K562 (cell line): ENCODE data around the gene RABIF. TPM values are rescaled to one million over a fixed set of nuclear protein-coding genes. Genes with fewer than 3 reads are reported as not detected.

ENCODE experiments used
- ATAC-seq: fragments of 200-7000 bp; cut with Tn5 transposase; 3 replicates; pipeline ENCODE4 v1.9.1; 2020; ENCODE audit warnings: moderate library complexity
- BruUV-seq: library from RNA; stranded (reverse); fragments of 400-500 nt; replicated peaks from 2 replicates; lab custom pipeline; 2021; lab: Mats Ljungman, UMichigan
- CTCF ChIA-PET: fragments of 300-600 bp; formaldehyde crosslinking; extraction: SDS; loops from one replicate; lab custom pipeline; 2021; ENCODE audit warnings: low intra/inter-chr PET ratio; lab: Yijun Ruan, JAX
- POLR2A ChIA-PET: fragments of 300-600, 350-650 bp; sonication (Branson Sonifier 250); formaldehyde crosslinking; extraction: SDS; loops from one replicate; lab custom pipeline; 2021; ENCODE audit warnings: antibody characterized with exemption, inconsistent platforms; lab: Yijun Ruan, JAX
- DNase-seq, 4 experiments: peaks; one replicate each; pipeline versions ENCODE4 v3.0.0 to v3.0.0-alpha.2; 2011 to 2018; ENCODE audit warnings: low spot score in 3 of 4, mixed read lengths in 3 of 4; ENCODE audit errors: extremely low read depth in 1 of 4
- FAIRE-seq: peaks from 2 replicates; lab custom pipeline; 2011; peaks lifted over from hg19 to GRCh38; lab: Jason Lieb, UNC
- H2AFZ ChIP-seq: 2 replicates; pipeline ENCODE4 v1.6.0; 2011; ENCODE audit warnings: low read depth, low read length, control low read depth, inconsistent platforms
- H3K27ac ChIP-seq: fragments of 200-600 bp; 3 replicates; pipeline ENCODE4 v1.8.0; 2011; ENCODE audit warnings: low read depth, mild to moderate bottlenecking, control low read depth, inconsistent platforms, low read length, moderate library complexity, mixed read lengths; ENCODE audit errors: extremely low read depth
- H3K27me3 ChIP-seq, 2 experiments: fragments of 300-600 bp in 1 of 2; 2 replicates in 1 of 2; 3 replicates in 1 of 2; pipeline versions ENCODE4 v1.6.0 to v1.8.0; 2011; ENCODE audit warnings: inconsistent platforms in 2 of 2, low read length in 2 of 2, mild to moderate bottlenecking in 1 of 2, mixed read lengths in 1 of 2, moderate library complexity in 1 of 2; ENCODE audit not compliant: control insufficient read depth in 2 of 2, insufficient read depth in 2 of 2
- H3K36me3 ChIP-seq: fragments of 300-600 bp; 3 replicates; pipeline ENCODE4 v1.8.0; 2011; ENCODE audit warnings: mild to moderate bottlenecking, low read length, inconsistent platforms; ENCODE audit not compliant: control insufficient read depth, insufficient read depth
- H3K4me1 ChIP-seq, 2 experiments: fragments of 200-600 bp in 1 of 2; replicated peaks in 1 of 2; 2 replicates in 1 of 2; 3 replicates in 1 of 2; pipeline versions ENCODE4 v1.5.1 to v1.8.0; 2011; ENCODE audit warnings: inconsistent platforms in 2 of 2, low read length in 2 of 2, mild to moderate bottlenecking in 1 of 2, mixed read lengths in 1 of 2, moderate library complexity in 1 of 2; ENCODE audit not compliant: control insufficient read depth in 2 of 2, insufficient read depth in 2 of 2
- H3K4me2 ChIP-seq: 2 replicates; pipeline ENCODE4 v1.6.1; 2011; ENCODE audit warnings: low read length, control low read depth, inconsistent platforms, mixed read lengths; ENCODE audit not compliant: insufficient read depth
- H3K4me3 ChIP-seq: fragments of 200-600 bp; sonication (generic), shearing (Covaris generic); 2 replicates; pipeline ENCODE4 v1.5.1; 2016; ENCODE audit warnings: control low read depth, inconsistent platforms
- H3K79me2 ChIP-seq: fragments of 200-600 bp; 3 replicates; pipeline ENCODE4 v1.8.0; 2011; ENCODE audit warnings: low read length, inconsistent platforms; ENCODE audit not compliant: control insufficient read depth, insufficient read depth
- H3K9ac ChIP-seq, 2 experiments: 2 replicates each; pipeline versions ENCODE4 v1.6.0 to v1.6.1; 2011; ENCODE audit warnings: low read depth in 2 of 2, low read length in 2 of 2, control low read depth in 1 of 2, inconsistent platforms in 1 of 2, mild to moderate bottlenecking in 1 of 2, mixed read lengths in 1 of 2; ENCODE audit not compliant: insufficient read depth in 1 of 2
- H3K9me1 ChIP-seq: one replicate; pipeline ENCODE4 v1.6.0; 2011; ENCODE audit warnings: inconsistent platforms, mild to moderate bottlenecking, low read length, moderate library complexity; ENCODE audit not compliant: control insufficient read depth, insufficient read depth
- H3K9me3 ChIP-seq: replicated peaks from 2 replicates; pipeline ENCODE4 v1.5.1; 2011; ENCODE audit warnings: low read depth, low read length, inconsistent platforms; ENCODE audit not compliant: control insufficient read depth, insufficient read depth
- H4K20me1 ChIP-seq: replicated peaks from 2 replicates; pipeline ENCODE4 v1.6.1; 2011; ENCODE audit warnings: low read length, inconsistent platforms, mixed read lengths; ENCODE audit not compliant: control insufficient read depth, insufficient read depth
- ATF1 ChIP-seq, 2 experiments: fragments of 450-650 bp in 1 of 2; IDR thresholded peaks; 2 replicates each; pipeline ENCODE4 v1.6.1; 2016; ENCODE audit warnings: missing compliant biosample characterization in 1 of 2, missing genetic modification characterization in 1 of 2
- MAFK ChIP-seq: IDR thresholded peaks from 2 replicates; pipeline ENCODE4 v1.6.1; 2011; ENCODE audit warnings: low read length, improper control_type of control experiment
- MTA1 ChIP-seq: fragments of 450-650 bp; IDR thresholded peaks from 2 replicates; pipeline ENCODE4 v1.6.1; 2017; ENCODE audit warnings: borderline replicate concordance
- MTF1 ChIP-seq: fragments of 250-450 bp; sonication (Bioruptor Pico); IDR thresholded peaks from 2 replicates; pipeline ENCODE4 v1.9.0; 2021; ENCODE audit warnings: moderate library complexity, mild to moderate bottlenecking, inconsistent platforms, borderline replicate concordance
- SMARCE1 ChIP-seq: fragments of 450-650 bp; IDR thresholded peaks from 2 replicates; pipeline ENCODE4 v1.7.1; 2016; ENCODE audit warnings: mild to moderate bottlenecking
- SRF ChIP-seq, 2 experiments: fragments of 250-450, 450-650 bp in 1 of 2; sonication (Bioruptor Pico) in 1 of 2; sonication (generic) in 1 of 2; formaldehyde crosslinking; IDR thresholded peaks; 2 replicates each; pipeline versions ENCODE4 v1.5.0 to v1.5.1; 2020 to 2022; ENCODE audit warnings: mild to moderate bottlenecking in 1 of 2, missing genetic modification reagents in 1 of 2
- TAL1 ChIP-seq: fragments of 450-650 bp; IDR thresholded peaks from 2 replicates; pipeline ENCODE4 v1.6.1; 2016; ENCODE audit warnings: mild to moderate bottlenecking
- TBL1XR1 ChIP-seq, 2 experiments: IDR thresholded peaks; 2 replicates each; pipeline ENCODE4 v1.6.1; 2012; ENCODE audit warnings: improper control_type of control experiment in 2 of 2, low read length in 2 of 2, mild to moderate bottlenecking in 1 of 2
- ZKSCAN3 ChIP-seq: fragments of 250-450 bp; sonication (Bioruptor Pico); IDR thresholded peaks from 2 replicates; pipeline ENCODE4 v1.4.0; 2020
- ZMIZ1 ChIP-seq, 2 experiments: fragments of 150-350 bp in 1 of 2; IDR thresholded peaks; 2 replicates each; pipeline ENCODE4 v1.6.1; 2012 to 2016; ENCODE audit warnings: low read depth in 2 of 2, low read length in 2 of 2, mild to moderate bottlenecking in 1 of 2, moderate library complexity in 1 of 2
- ZNF232 ChIP-seq: sonication (generic); formaldehyde crosslinking; IDR thresholded peaks from 2 replicates; pipeline ENCODE4 v1.8.0; 2022; ENCODE audit warnings: mild to moderate bottlenecking, missing genetic modification reagents
- WGBS: fragments of 100-300 bp; shearing (Covaris generic); methylation state at CpG from one replicate; pipeline ENCODE4 v1.1.6; 2016; ENCODE audit warnings: low coverage, mixed read lengths; ENCODE audit not compliant: insufficient coverage; ENCODE audit errors: missing lambda C conversion rate; 5-methylcytosine and 5-hydroxymethylcytosine counted together
- in situ Hi-C: fragments of 300-500 bp; cut with MboI; formaldehyde crosslinking; loops from 4 replicates; pipeline ENCODE4 v1.15.0; 2018; ENCODE audit warnings: inconsistent platforms, mixed read lengths
- intact Hi-C: fragments of 100-400 bp; cut with micrococcal nuclease; formaldehyde crosslinking; loops from 2 replicates; pipeline ENCODE4 v1.14.2; 2022
- polyA plus RNA-seq, 8 experiments: library from polyadenylated mRNA; depleted of rRNA in 4 of 8; stranded (reverse) in 5 of 8; unstranded in 3 of 8; fragments of >200 nt; fragmentation: Nextera tagmentation in 2 of 8; fragmentation: Illumina TruSeq in 1 of 8; extraction: Ambion mirVana in 2 of 8; extraction: Trizol in 1 of 8; gene quantifications; 2 replicates each; pipeline versions ENCODE4 v1.2.1 to v1.2.3, GENCODE V29; 2011 to 2014; ENCODE audit warnings: inconsistent platforms in 1 of 8, missing spikeins in 1 of 8
- total RNA-seq, 7 experiments: library from RNA; depleted of rRNA in 6 of 7; stranded (reverse); fragments of >200 nt in 6 of 7; fragmentation: Illumina TruSeq in 2 of 7; extraction: Trizol in 2 of 7; gene quantifications; 2 replicates each; pipeline versions ENCODE4 v1.2.1 to v1.2.3, GENCODE V29; 2011 to 2021; ENCODE audit warnings: low replicate concordance in 1 of 7
- TF ChIP-seq, protein P1 (sequence below), 2 experiments: fragments of 450-650 bp; IDR thresholded peaks; 2 replicates each; pipeline ENCODE4 v1.6.1; 2018; ENCODE audit warnings: mild to moderate bottlenecking in 2 of 2, low read depth in 1 of 2; ENCODE audit not compliant: partially characterized antibody in 2 of 2

Gene RABIF
- total and polyA plus RNA-seq, 9 of the 15 experiments (the other 6 are each of a cell fraction or from before 2014, with no cell fraction given): 7.4 to 20.1 (median 11.0) TPM

GRCh38 chr1:202938287-202938925 is 49.5 kb upstream of the RABIF start:
- FAIRE-seq (peak; percentile 72), DNase-seq (peak; percentile 62 to 77 (median 66)), ATAC-seq (peak; percentile 94)
- Histone ChIP-seq H3K4me1 (peaks cover 0 to 14% of the 10 kb centered on the region in 2 experiments; a peak in 3 of 5 replicates), H2AFZ (peak overlapping the region; percentile 11; the same call in 1 of the 2 replicates), H4K20me1 (no peaks in the 10 kb centered on the region), H3K27me3 (no peaks in the 10 kb centered on the region), H3K27ac (no peak overlapping the region), H3K79me2 (peaks cover 2% of the 10 kb centered on the region; the same call in 1 of the 3 replicates), H3K9me1 (no peaks in the 10 kb centered on the region), H3K4me3 (no peak overlapping the region), H3K9ac (no peak overlapping the region), H3K4me2 (peak overlapping the region; percentile 2; the same call in 1 of the 2 replicates), H3K9me3 (no peaks in the 10 kb centered on the region), H3K36me3 (peaks cover 30% of the 10 kb centered on the region)
- 10% methylated on average over 5 of the region's 5 CpGs for WGBS
- in situ Hi-C loops (no loop called here), intact Hi-C loops (loop anchor here (1.0 kb wide), 2 partner anchors 31 to 61 kb away; no protein-coding TSS in a partner anchor)
- ChIA-PET CTCF (interaction anchor here (0.7 to 1.7 kb wide), 3 partner anchors 12 to 1543 kb away, joined by 3 to 9 read pairs (median 8); partner anchors contain the start of gene KLHL12), POLR2A (interaction anchor here (0.7 to 2.5 kb wide), 7 partner anchors 11 to 69 kb away, joined by 3 to 8 read pairs (median 4); partner anchors contain the start of genes KLHL12 and TMEM183A)
- no TSS peak for BruUV-seq
- TF ChIP-seq TAL1: peak; percentile 72
- no peak for TF ChIP-seq ZNF232 (CRISPR knock-in tag)
- no peak for TF ChIP-seq ZKSCAN3 (CRISPR knock-in tag)
- TF ChIP-seq SRF (CRISPR knock-in tag; IDR thresholded peaks at IDR 0.05): 0 out of 4 replicates have a peak, but pooled peaks of 1 of the 2 experiments have one; percentile 56
- TF ChIP-seq ZMIZ1 (IDR thresholded peaks at IDR 0.05; ENCODE audit: low read depth in 2 of 2, low read length in 2 of 2): 0 out of 4 replicates have a peak, but pooled peaks of 1 of the 2 experiments have one; percentile 64
- TF ChIP-seq TBL1XR1 (IDR thresholded peaks at IDR 0.05; ENCODE audit: low read length in 2 of 2): peak in 1 of 2 experiments; percentile 58; a peak in 1 of 4 replicates
- no peak for TF ChIP-seq MTF1 (CRISPR knock-in tag)
- TF ChIP-seq SMARCE1: peak; percentile 90
- TF ChIP-seq MTA1: peak; percentile 77; the same call in 1 of the 2 replicates
- TF ChIP-seq, protein P1, sequence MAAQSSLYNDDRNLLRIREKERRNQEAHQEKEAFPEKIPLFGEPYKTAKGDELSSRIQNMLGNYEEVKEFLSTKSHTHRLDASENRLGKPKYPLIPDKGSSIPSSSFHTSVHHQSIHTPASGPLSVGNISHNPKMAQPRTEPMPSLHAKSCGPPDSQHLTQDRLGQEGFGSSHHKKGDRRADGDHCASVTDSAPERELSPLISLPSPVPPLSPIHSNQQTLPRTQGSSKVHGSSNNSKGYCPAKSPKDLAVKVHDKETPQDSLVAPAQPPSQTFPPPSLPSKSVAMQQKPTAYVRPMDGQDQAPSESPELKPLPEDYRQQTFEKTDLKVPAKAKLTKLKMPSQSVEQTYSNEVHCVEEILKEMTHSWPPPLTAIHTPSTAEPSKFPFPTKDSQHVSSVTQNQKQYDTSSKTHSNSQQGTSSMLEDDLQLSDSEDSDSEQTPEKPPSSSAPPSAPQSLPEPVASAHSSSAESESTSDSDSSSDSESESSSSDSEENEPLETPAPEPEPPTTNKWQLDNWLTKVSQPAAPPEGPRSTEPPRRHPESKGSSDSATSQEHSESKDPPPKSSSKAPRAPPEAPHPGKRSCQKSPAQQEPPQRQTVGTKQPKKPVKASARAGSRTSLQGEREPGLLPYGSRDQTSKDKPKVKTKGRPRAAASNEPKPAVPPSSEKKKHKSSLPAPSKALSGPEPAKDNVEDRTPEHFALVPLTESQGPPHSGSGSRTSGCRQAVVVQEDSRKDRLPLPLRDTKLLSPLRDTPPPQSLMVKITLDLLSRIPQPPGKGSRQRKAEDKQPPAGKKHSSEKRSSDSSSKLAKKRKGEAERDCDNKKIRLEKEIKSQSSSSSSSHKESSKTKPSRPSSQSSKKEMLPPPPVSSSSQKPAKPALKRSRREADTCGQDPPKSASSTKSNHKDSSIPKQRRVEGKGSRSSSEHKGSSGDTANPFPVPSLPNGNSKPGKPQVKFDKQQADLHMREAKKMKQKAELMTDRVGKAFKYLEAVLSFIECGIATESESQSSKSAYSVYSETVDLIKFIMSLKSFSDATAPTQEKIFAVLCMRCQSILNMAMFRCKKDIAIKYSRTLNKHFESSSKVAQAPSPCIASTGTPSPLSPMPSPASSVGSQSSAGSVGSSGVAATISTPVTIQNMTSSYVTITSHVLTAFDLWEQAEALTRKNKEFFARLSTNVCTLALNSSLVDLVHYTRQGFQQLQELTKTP (IDR thresholded peaks at IDR 0.05; ENCODE audit: low read depth in 1 of 2, partially characterized antibody in 2 of 2): no peak
- TF ChIP-seq ATF1 (CRISPR knock-in tag; IDR thresholded peaks at IDR 0.05): no peak
- TF ChIP-seq ATF1 (tag; IDR thresholded peaks at IDR 0.05): 0 out of 2 replicates have a peak, but pooled peaks have one; percentile 21
- no peak for TF ChIP-seq MAFK
